Neuronal stem cell (in vitro differentiated cells): ENCODE data around the gene STK32C.
A peak's percentile ranks its signal among the peaks of the same experiment; 100 is the strongest.

Experiments
- DNase-seq: peaks from one replicate; pipeline ENCODE4 v3.0.0-alpha.2; 2013; ENCODE audit warnings: low spot score
- H2AFZ ChIP-seq: one replicate; pipeline ENCODE4 v1.6.1; 2013; ENCODE audit warnings: mild to moderate bottlenecking, low read length, inconsistent platforms
- H2AK5ac ChIP-seq: 2 replicates; pipeline ENCODE4 v1.6.1; 2013; ENCODE audit warnings: low read depth, mild to moderate bottlenecking, inconsistent platforms, low read length, moderate library complexity, mixed read lengths
- H2BK120ac ChIP-seq: 2 replicates; pipeline ENCODE4 v1.6.1; 2013; ENCODE audit warnings: low read depth, mild to moderate bottlenecking, inconsistent platforms, low read length, moderate library complexity, mixed read lengths
- H2BK12ac ChIP-seq: one replicate; pipeline ENCODE4 v1.6.1; 2013; ENCODE audit warnings: low read length, inconsistent platforms
- H2BK15ac ChIP-seq: 2 replicates; pipeline ENCODE4 v1.6.1; 2013; ENCODE audit warnings: mild to moderate bottlenecking, low read length, inconsistent platforms, mixed read lengths
- H2BK5ac ChIP-seq: one replicate; pipeline ENCODE4 v1.6.1; 2013; ENCODE audit warnings: inconsistent platforms, mild to moderate bottlenecking, low read length, moderate library complexity
- H3K14ac ChIP-seq: one replicate; pipeline ENCODE4 v1.6.1; 2013; ENCODE audit warnings: low read length, inconsistent platforms
- H3K18ac ChIP-seq: 2 replicates; pipeline ENCODE4 v1.6.1; 2013; ENCODE audit warnings: low read length, inconsistent platforms
- H3K23ac ChIP-seq: 2 replicates; pipeline ENCODE4 v1.6.1; 2013; ENCODE audit warnings: low read depth, mild to moderate bottlenecking, mixed read lengths, low read length, inconsistent platforms; ENCODE audit not compliant: poor library complexity
- H3K27ac ChIP-seq: replicated peaks from 3 replicates; pipeline ENCODE4 v1.5.1; 2013; ENCODE audit warnings: low read length, inconsistent platforms
- H3K27me3 ChIP-seq, 3 experiments: 2 replicates each; pipeline ENCODE4 v1.6.1; 2013; ENCODE audit warnings: low read length in 3 of 3, mild to moderate bottlenecking in 2 of 3, inconsistent platforms in 1 of 3, low read depth in 1 of 3, mixed read lengths in 1 of 3, moderate library complexity in 1 of 3; ENCODE audit not compliant: control insufficient read depth in 3 of 3, insufficient read depth in 3 of 3
- H3K36me3 ChIP-seq, 2 donors: replicated peaks in 1 of 2; 2 replicates each; pipeline ENCODE4 v1.6.1; 2013; ENCODE audit warnings: low read length in 2 of 2; ENCODE audit not compliant: control insufficient read depth in 2 of 2, insufficient read depth in 2 of 2
- H3K4ac ChIP-seq: 2 replicates; pipeline ENCODE4 v1.6.1; 2013; ENCODE audit warnings: inconsistent platforms, mild to moderate bottlenecking, low read length, moderate library complexity
- H3K4me1 ChIP-seq, 2 donors: 1 replicate in 1 of 2; 2 replicates in 1 of 2; pipeline ENCODE4 v1.6.1; 2013; ENCODE audit warnings: low read length in 2 of 2, low read depth in 1 of 2; ENCODE audit not compliant: control insufficient read depth in 2 of 2, insufficient read depth in 1 of 2
- H3K4me2 ChIP-seq: one replicate; pipeline ENCODE4 v1.6.1; 2013; ENCODE audit warnings: mild to moderate bottlenecking, low read length, inconsistent platforms; ENCODE audit not compliant: insufficient read depth, poor library complexity, severe bottlenecking
- H3K4me3 ChIP-seq, 2 donors: 2 replicates each; pipeline ENCODE4 v1.5.1; 2013; ENCODE audit warnings: low read length in 2 of 2, mild to moderate bottlenecking in 2 of 2, inconsistent platforms in 1 of 2, moderate library complexity in 1 of 2
- H3K79me1 ChIP-seq: one replicate; pipeline ENCODE4 v1.6.1; 2013; ENCODE audit warnings: low read depth, mild to moderate bottlenecking, inconsistent platforms, low read length, moderate library complexity
- H3K9ac ChIP-seq: one replicate; pipeline ENCODE4 v1.6.1; 2013; ENCODE audit warnings: mild to moderate bottlenecking, low read depth, low read length, inconsistent platforms; ENCODE audit not compliant: poor library complexity
- H3K9me3 ChIP-seq, 2 donors: replicated peaks in 1 of 2; 2 replicates each; pipeline versions ENCODE3 to v1.6.1; 2013; ENCODE audit warnings: low read length in 2 of 2, mild to moderate bottlenecking in 2 of 2, inconsistent platforms in 1 of 2, low read depth in 1 of 2, mixed read lengths in 1 of 2, moderate library complexity in 1 of 2; ENCODE audit not compliant: control insufficient read depth in 2 of 2, insufficient read depth in 1 of 2
- H4K8ac ChIP-seq: one replicate; pipeline ENCODE4 v1.6.1; 2013; ENCODE audit warnings: low read depth, mild to moderate bottlenecking, inconsistent platforms, low read length, moderate library complexity
- H4K91ac ChIP-seq: one replicate; pipeline ENCODE4 v1.6.1; 2013; ENCODE audit warnings: low read length, low read depth, mild to moderate bottlenecking, inconsistent platforms; ENCODE audit not compliant: poor library complexity
- WGBS, 2 donors: extraction: QIAGEN DNeasy Blood & Tissue Kit; methylation state at CpG; one replicate each; pipeline ENCODE4 v1.1.7; 2013; ENCODE audit warnings: missing lambda C conversion rate in 2 of 2, mixed read lengths in 1 of 2; ENCODE audit not compliant: insufficient read length in 2 of 2, insufficient replicate concordance in 1 of 2; ENCODE audit errors: extremely low coverage in 2 of 2; 5-methylcytosine and 5-hydroxymethylcytosine counted together

Gene STK32C

DNA sequence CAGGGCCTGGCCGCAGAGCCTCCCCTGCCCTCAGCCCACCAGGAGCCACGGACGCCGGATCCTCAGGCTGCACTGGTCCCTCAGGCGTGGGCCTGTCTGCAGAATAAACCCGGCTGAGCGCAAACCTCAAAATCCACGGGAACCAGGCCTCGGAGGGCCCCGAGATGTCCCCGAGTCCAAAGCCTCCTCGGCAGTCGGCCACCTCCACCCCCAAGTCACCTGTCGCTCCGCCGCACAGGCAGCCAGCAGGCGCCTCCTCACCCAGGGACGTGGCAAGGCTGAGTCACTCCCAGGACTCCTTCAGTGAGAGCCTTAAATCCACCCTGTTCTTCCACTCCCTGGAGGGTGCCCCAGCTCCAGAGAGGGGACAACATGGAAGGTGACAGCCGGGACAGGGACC lies 33.2 kb downstream of the STK32C start:
- Histone ChIP-seq H3K9ac (no peak overlapping the region), H3K36me3 (no peaks in the 10 kb centered on the region), H3K9me3 (no peaks in the 10 kb centered on the region), H2AK5ac (peak overlapping the region; percentile 40), H3K14ac (peak overlapping the region; percentile 5), H4K91ac (no peak overlapping the region), H2BK12ac (no peak overlapping the region), H3K4ac (no peak overlapping the region), H2BK15ac (no peak overlapping the region), H3K4me3 (no peak overlapping the region), H3K79me1 (no peaks in the 10 kb centered on the region), H2BK120ac (no peak overlapping the region), H2BK5ac (no peak overlapping the region), H3K4me1 (peaks cover 12% of the 10 kb centered on the region in 2 donors), H3K27me3 (no peaks in the 10 kb centered on the region), H3K27ac (no peak overlapping the region), H3K4me2 (no peak overlapping the region), H2AFZ (no peak overlapping the region), H4K8ac (no peak overlapping the region), H3K23ac (no peak overlapping the region), H3K18ac (peak overlapping the region; percentile 44)
- no peak for DNase-seq
- WGBS, 2 donors, result no CpG with 5 or more reads among the region's 19 CpGs

DNA sequence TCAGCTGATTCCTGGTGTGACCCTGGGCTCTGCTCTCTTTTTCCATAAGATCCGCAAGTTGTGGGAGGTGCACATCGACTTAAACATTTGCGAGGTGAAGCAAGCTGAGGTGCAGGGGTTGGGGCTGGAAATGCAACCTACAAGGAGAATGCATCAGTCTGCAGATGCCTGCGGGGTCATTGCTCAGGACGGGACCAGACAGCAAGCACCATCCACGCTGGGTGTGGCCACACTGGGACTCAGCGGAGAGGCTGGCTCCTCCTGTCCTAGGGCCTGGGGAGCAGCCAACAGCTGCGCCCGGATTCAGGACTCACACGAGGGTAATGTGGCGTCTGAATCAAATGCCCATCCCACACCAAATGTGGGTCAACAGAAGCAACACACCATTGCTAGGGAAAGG lies 33.8 kb downstream of the STK32C start:
- Histone ChIP-seq H4K8ac (no peak overlapping the region), H3K79me1 (no peaks in the 10 kb centered on the region), H2AK5ac (no peak overlapping the region), H3K23ac (no peak overlapping the region), H3K9me3 (peaks cover 0 to under 1% of the 10 kb centered on the region in 2 donors), H2BK5ac (no peak overlapping the region), H3K4me3 (no peak overlapping the region), H3K36me3 (no peaks in the 10 kb centered on the region), H3K4ac (no peak overlapping the region), H3K4me2 (no peak overlapping the region), H4K91ac (no peak overlapping the region), H3K4me1 (peaks cover 12 to 13% of the 10 kb centered on the region in 2 donors), H2BK15ac (no peak overlapping the region), H2AFZ (no peak overlapping the region), H3K27me3 (no peaks in the 10 kb centered on the region), H3K14ac (no peak overlapping the region), H3K27ac (no peak overlapping the region), H2BK12ac (no peak overlapping the region), H3K9ac (no peak overlapping the region), H2BK120ac (no peak overlapping the region), H3K18ac (peak overlapping the region; percentile 45)
- no peak for DNase-seq
- no CpG with 5 or more reads among the region's 11 CpGs for WGBS, 2 donors

DNA sequence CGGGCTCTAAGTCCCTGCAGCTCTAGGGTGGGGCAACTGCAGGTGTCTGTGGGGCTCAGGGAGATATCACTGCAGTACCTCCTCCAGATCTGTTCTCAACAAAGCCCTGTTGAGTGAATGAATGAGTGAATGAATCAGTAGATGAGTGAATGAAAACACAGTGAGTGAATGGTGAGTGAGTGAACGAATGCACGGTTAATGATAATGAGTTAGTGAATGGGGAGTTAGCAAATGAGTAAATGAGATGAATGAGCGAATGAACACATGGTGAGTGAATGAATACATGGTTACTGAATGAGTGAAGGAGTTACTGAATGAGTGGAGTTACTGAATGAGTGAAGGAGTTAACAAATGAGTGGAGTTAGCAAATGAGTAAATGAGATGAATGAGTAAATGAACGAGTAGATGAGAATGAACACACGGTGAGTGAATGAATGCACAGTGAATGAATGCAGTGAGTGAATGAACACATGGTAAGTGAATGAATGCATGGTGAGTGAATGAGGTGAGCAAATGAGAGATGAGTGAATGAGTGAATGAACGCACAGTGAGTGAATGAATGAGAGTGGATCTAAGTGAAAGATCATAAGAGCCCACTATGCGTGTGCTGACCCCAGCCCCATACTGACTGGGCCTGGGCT lies 34.3 kb downstream of the STK32C start:
- no peak overlapping the region for H4K91ac ChIP-seq
- H3K4me3 ChIP-seq, result no peak overlapping the region
- H3K27ac ChIP-seq, result no peak overlapping the region
- no peak overlapping the region for H2BK120ac ChIP-seq
- H4K8ac ChIP-seq, result no peak overlapping the region
- no peak overlapping the region for H3K9ac ChIP-seq
- no peak overlapping the region for H2BK15ac ChIP-seq
- H3K4me1 ChIP-seq, result peaks cover 12 to 14% of the 10 kb centered on the region in 2 donors
- no peak overlapping the region for H2AK5ac ChIP-seq
- H3K18ac ChIP-seq, result no peak overlapping the region
- H2BK5ac ChIP-seq, result no peak overlapping the region
- H2BK12ac ChIP-seq, result no peak overlapping the region
- no peaks in the 10 kb centered on the region for H3K79me1 ChIP-seq
- no peaks in the 10 kb centered on the region for H3K36me3 ChIP-seq
- peaks cover 0 to 2% of the 10 kb centered on the region in 2 donors for H3K9me3 ChIP-seq
- H3K4ac ChIP-seq, result no peak overlapping the region
- H3K4me2 ChIP-seq, result no peak overlapping the region
- H3K23ac ChIP-seq, result no peak overlapping the region
- no peak for DNase-seq
- 100% methylated on average over 2 to 3 of the region's 8 CpGs for WGBS, 2 donors
- H3K14ac ChIP-seq, result no peak overlapping the region
- H3K27me3 ChIP-seq, result no peaks in the 10 kb centered on the region
- no peak overlapping the region for H2AFZ ChIP-seq

DNA sequence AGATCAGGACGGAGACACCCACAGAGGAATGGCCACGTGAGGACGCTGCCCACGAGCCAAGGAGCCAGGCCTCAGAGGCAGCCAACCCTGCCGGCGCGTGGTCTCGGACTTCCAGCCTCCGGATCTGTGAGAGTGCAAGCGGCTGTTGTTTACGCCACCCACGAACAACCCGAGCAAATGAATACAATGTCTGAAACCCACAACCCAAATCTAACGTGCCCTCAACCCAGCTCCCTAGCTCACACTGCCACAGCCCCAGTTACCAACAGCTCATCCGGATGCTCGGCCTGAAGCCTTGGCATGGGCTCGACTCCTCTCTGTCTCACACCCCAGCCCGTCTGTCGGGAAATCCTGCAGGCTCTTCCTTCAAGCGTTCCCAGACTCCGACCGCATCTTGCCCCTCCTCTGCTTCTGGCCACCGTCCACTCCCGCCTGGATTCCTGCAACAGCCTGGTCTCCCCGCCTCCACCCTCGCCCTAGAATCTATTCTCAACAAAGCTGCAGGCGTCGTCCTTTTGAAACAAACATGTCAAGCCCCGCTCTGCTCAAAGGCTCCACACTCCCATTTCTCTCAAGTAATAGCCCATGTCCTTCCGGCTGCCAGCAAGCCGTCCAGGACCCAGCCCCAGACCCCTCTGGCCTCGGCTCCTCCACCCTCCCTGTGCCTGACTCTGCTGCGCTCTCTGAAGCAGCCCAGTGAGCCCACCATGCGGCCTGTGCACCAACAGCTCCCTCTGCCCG lies 35.3 kb downstream of the STK32C start:
- Histone ChIP-seq H2AFZ (peak overlapping the region; percentile 48), H3K4me3 (no peak overlapping the region), H3K4ac (no peak overlapping the region), H3K27ac (no peak overlapping the region), H3K23ac (peak overlapping the region; percentile 56), H2BK120ac (peak overlapping the region; percentile 24), H2BK15ac (peak overlapping the region; percentile 35), H3K14ac (peak overlapping the region; percentile 94), H2BK5ac (peak overlapping the region; percentile 54), H2BK12ac (peak overlapping the region; percentile 66), H3K36me3 (no peaks in the 10 kb centered on the region), H3K79me1 (no peaks in the 10 kb centered on the region), H3K9me3 (peaks cover 0 to 2% of the 10 kb centered on the region in 2 donors), H3K4me1 (peaks cover 14% of the 10 kb centered on the region in 2 donors), H4K8ac (no peak overlapping the region), H3K9ac (no peak overlapping the region), H3K27me3 (no peaks in the 10 kb centered on the region), H3K18ac (peak overlapping the region; percentile 85), H2AK5ac (peak overlapping the region; percentile 96), H4K91ac (no peak overlapping the region), H3K4me2 (no peak overlapping the region)
- WGBS, 2 donors, result no CpG with 5 or more reads among the region's 35 CpGs
- DNase-seq, result no peak
